Measurements from ENCODE around the gene ACOD1.
"Not testable (repeated sequence)": the region's sequence is repeated elsewhere in the genome, so short reads cannot be mapped to it uniquely, and the experiment has no call there.

ACOD1 gene

DNA sequence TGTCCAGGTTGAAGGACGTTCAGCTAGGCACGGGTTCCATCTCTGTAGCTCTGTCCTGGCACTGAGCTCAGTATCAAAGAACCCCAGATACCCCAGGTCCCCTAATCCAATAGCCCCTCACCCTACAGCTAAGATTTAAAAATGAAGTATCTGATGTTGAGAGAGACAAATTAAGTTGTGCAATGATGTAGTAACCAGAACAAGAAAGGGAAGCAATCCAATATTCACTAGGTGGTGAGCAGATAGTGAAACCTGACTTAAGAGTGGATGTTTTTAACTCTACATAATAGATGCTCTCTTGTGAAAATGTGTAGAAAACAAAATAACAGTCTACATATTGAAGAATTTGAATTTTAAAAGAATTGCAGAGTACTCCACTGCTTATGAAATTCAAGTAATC, 1.8 kb downstream of the ACOD1 start:
- Histone ChIP-seq H3K4me3 (ENCODE audit: extremely low read depth, insufficient read depth, low read length, poor library complexity, severe bottlenecking) (no peak overlapping the region), H3K9me3 (ENCODE audit: control insufficient read depth, low read length) (no peaks in the 10 kb centered on the region), H3K27ac (ENCODE audit: low read depth, low read length, severe bottlenecking) (no peak overlapping the region), H3K4me1 (ENCODE audit: control insufficient read depth, insufficient read depth, low read length, poor library complexity, severe bottlenecking) (no peaks in the 10 kb centered on the region), H3K36me3 (ENCODE audit: control insufficient read depth, insufficient read depth, low read length) (no peaks in the 10 kb centered on the region)
- WGBS, 2 experiments (ENCODE audit: insufficient coverage in 2 of 2): 100% methylated on average over 1 of the region's 2 CpGs; no CpG with 5 or more reads in 1 of the 2 experiments

GRCh38 chr13:76953968-76954367, 5.7 kb downstream of the ACOD1 start:
- peaks cover 4% of the 10 kb centered on the region for H3K9me3 ChIP-seq (ENCODE audit: control insufficient read depth, low read length)
- WGBS, 2 experiments (ENCODE audit: insufficient coverage in 2 of 2): 90 to 100% methylated on average over 1 to 2 of the region's 3 CpGs
- no peaks in the 10 kb centered on the region for H3K4me1 ChIP-seq (ENCODE audit: control insufficient read depth, insufficient read depth, low read length, poor library complexity, severe bottlenecking)
- H3K27ac ChIP-seq (ENCODE audit: low read depth, low read length, severe bottlenecking): no peak overlapping the region
- H3K4me3 ChIP-seq (ENCODE audit: extremely low read depth, insufficient read depth, low read length, poor library complexity, severe bottlenecking): no peak overlapping the region
- no peaks in the 10 kb centered on the region for H3K36me3 ChIP-seq (ENCODE audit: control insufficient read depth, insufficient read depth, low read length)

- H3K27ac ChIP-seq (ENCODE audit: low read depth, low read length, severe bottlenecking): no peak overlapping the region
- no peaks in the 10 kb centered on the region for H3K4me1 ChIP-seq (ENCODE audit: control insufficient read depth, insufficient read depth, low read length, poor library complexity, severe bottlenecking)
- 80 to 93% methylated on average over 3 of the region's 6 CpGs for WGBS, 2 experiments (ENCODE audit: insufficient coverage in 2 of 2)
- H3K4me3 ChIP-seq (ENCODE audit: extremely low read depth, insufficient read depth, low read length, poor library complexity, severe bottlenecking): no peak overlapping the region
- peaks cover 10% of the 10 kb centered on the region for H3K9me3 ChIP-seq (ENCODE audit: control insufficient read depth, low read length)
- no peaks in the 10 kb centered on the region for H3K36me3 ChIP-seq (ENCODE audit: control insufficient read depth, insufficient read depth, low read length)
These were observed 6.2 kb downstream of the ACOD1 start for GRCh38 chr13:76954538-76954937.

- Histone ChIP-seq H3K4me1 (ENCODE audit: control insufficient read depth, insufficient read depth, low read length, poor library complexity, severe bottlenecking) (no peaks in the 10 kb centered on the region), H3K4me3 (ENCODE audit: extremely low read depth, insufficient read depth, low read length, poor library complexity, severe bottlenecking) (no peak overlapping the region), H3K9me3 (ENCODE audit: control insufficient read depth, low read length) (peaks cover 15% of the 10 kb centered on the region), H3K27ac (ENCODE audit: low read depth, low read length, severe bottlenecking) (no peak overlapping the region), H3K36me3 (ENCODE audit: control insufficient read depth, insufficient read depth, low read length) (no peaks in the 10 kb centered on the region)
- WGBS, 2 experiments (ENCODE audit: insufficient coverage in 2 of 2): 95 to 100% methylated on average over 2 of the region's 4 CpGs
These were observed 6.9 kb downstream of the ACOD1 start for GRCh38 chr13:76955193-76955592.

DNA sequence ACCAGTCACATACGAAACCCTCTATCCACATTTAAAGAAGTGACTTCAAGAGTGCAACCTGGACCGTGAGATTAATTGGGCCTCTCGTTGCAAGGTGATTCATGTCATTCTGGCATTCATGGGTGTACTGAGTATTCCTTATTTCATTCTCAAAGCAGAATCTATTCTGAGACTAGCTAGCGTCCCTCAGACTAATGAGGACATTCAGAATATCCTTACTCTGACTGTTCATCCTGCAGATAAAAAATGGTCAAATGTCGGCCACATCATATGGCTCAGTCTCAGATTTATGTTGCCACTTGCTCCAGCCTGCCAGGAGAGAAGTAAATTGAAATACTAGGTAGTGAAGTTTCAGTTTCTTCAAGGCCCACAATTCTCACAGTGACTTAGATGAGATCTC, 7.3 kb downstream of the ACOD1 start:
- no peak overlapping the region for H3K27ac ChIP-seq (ENCODE audit: low read depth, low read length, severe bottlenecking)
- H3K36me3 ChIP-seq (ENCODE audit: control insufficient read depth, insufficient read depth, low read length): no peaks in the 10 kb centered on the region
- no peak overlapping the region for H3K4me3 ChIP-seq (ENCODE audit: extremely low read depth, insufficient read depth, low read length, poor library complexity, severe bottlenecking)
- H3K4me1 ChIP-seq (ENCODE audit: control insufficient read depth, insufficient read depth, low read length, poor library complexity, severe bottlenecking): no peaks in the 10 kb centered on the region
- WGBS, 2 experiments (ENCODE audit: insufficient coverage in 2 of 2): 83 to 89% methylated on average over 4 of the region's 5 CpGs
- H3K9me3 ChIP-seq (ENCODE audit: control insufficient read depth, low read length): peaks cover 19% of the 10 kb centered on the region

GRCh38 chr13:76958841-76959432, 10.6 kb downstream of the ACOD1 start:
- WGBS, 2 experiments (ENCODE audit: insufficient coverage in 2 of 2): 84 to 89% methylated on average over 2 to 3 of the region's 4 CpGs
- Histone ChIP-seq H3K36me3 (ENCODE audit: control insufficient read depth, insufficient read depth, low read length) (no peaks in the 10 kb centered on the region), H3K4me3 (ENCODE audit: extremely low read depth, insufficient read depth, low read length, poor library complexity, severe bottlenecking) (no peak overlapping the region), H3K9me3 (ENCODE audit: control insufficient read depth, low read length) (peaks cover 24% of the 10 kb centered on the region), H3K4me1 (ENCODE audit: control insufficient read depth, insufficient read depth, low read length, poor library complexity, severe bottlenecking) (no peaks in the 10 kb centered on the region), H3K27ac (ENCODE audit: low read depth, low read length, severe bottlenecking) (no peak overlapping the region)

- H3K36me3 ChIP-seq (ENCODE audit: control insufficient read depth, insufficient read depth, low read length); H3K4me3 ChIP-seq (ENCODE audit: extremely low read depth, insufficient read depth, low read length, poor library complexity, severe bottlenecking); H3K27ac ChIP-seq (ENCODE audit: low read depth, low read length, severe bottlenecking); H3K4me1 ChIP-seq (ENCODE audit: control insufficient read depth, insufficient read depth, low read length, poor library complexity, severe bottlenecking): not testable (repeated sequence)
- peaks cover 24% of the 10 kb centered on the region for H3K9me3 ChIP-seq (ENCODE audit: control insufficient read depth, low read length)
These were observed 11.4 kb downstream of the ACOD1 start for GRCh38 chr13:76959734-76960133.

DNA sequence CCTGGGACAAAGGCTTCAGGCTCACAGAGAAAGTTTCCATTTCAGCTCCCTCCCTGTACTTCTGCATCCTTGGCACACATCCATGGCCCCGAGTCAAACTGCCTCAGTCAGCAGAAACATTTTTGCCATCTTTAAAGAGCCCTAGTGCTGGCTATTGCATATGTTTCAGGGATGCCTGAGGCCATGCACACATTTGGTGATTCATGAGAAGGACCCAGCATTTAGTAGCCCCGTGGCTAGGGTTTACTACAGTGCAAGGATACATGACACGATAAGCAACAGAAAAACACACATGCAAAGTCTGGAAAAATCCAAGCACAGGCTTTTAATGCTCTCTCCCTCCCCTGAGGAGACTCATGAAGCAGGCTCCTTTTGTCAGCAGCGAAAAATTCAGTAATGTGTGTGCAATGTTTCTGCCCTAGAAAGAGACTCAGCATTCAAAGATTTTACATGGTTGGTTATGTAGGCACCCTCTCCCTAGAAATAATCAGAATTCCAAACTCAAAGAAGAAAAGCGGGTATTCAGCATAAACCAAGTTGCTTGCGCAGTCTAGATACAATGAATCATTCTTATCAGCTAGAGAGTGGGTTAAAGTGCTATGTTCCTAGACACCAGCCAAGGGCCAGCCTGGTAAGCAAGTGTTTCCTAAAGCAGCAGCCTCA, 17.6 kb downstream of the ACOD1 start:
- Histone ChIP-seq H3K4me3 (ENCODE audit: extremely low read depth, insufficient read depth, low read length, poor library complexity, severe bottlenecking) (no peak overlapping the region), H3K4me1 (ENCODE audit: control insufficient read depth, insufficient read depth, low read length, poor library complexity, severe bottlenecking) (peaks cover 4% of the 10 kb centered on the region), H3K36me3 (ENCODE audit: control insufficient read depth, insufficient read depth, low read length) (no peaks in the 10 kb centered on the region), H3K27ac (ENCODE audit: low read depth, low read length, severe bottlenecking) (no peak overlapping the region), H3K9me3 (ENCODE audit: control insufficient read depth, low read length) (peaks cover 2% of the 10 kb centered on the region)
- WGBS, 2 experiments (ENCODE audit: insufficient coverage in 2 of 2): 84 to 85% methylated on average over 3 to 6 of the region's 6 CpGs

- 78 to 98% methylated on average over 4 of the region's 6 CpGs for WGBS, 2 experiments (ENCODE audit: insufficient coverage in 2 of 2)
- H3K36me3 ChIP-seq (ENCODE audit: control insufficient read depth, insufficient read depth, low read length): no peaks in the 10 kb centered on the region
- H3K9me3 ChIP-seq (ENCODE audit: control insufficient read depth, low read length): no peaks in the 10 kb centered on the region
- peaks cover 4% of the 10 kb centered on the region for H3K4me1 ChIP-seq (ENCODE audit: control insufficient read depth, insufficient read depth, low read length, poor library complexity, severe bottlenecking)
- no peak overlapping the region for H3K27ac ChIP-seq (ENCODE audit: low read depth, low read length, severe bottlenecking)
- no peak overlapping the region for H3K4me3 ChIP-seq (ENCODE audit: extremely low read depth, insufficient read depth, low read length, poor library complexity, severe bottlenecking)
These were observed 18.7 kb downstream of the ACOD1 start for GRCh38 chr13:76967031-76967430.

GRCh38 chr13:76968041-76968440, 19.7 kb downstream of the ACOD1 start:
- Histone ChIP-seq H3K4me1 (ENCODE audit: control insufficient read depth, insufficient read depth, low read length, poor library complexity, severe bottlenecking) (peaks cover 4% of the 10 kb centered on the region), H3K4me3 (ENCODE audit: extremely low read depth, insufficient read depth, low read length, poor library complexity, severe bottlenecking) (no peak overlapping the region), H3K9me3 (ENCODE audit: control insufficient read depth, low read length) (no peaks in the 10 kb centered on the region), H3K27ac (ENCODE audit: low read depth, low read length, severe bottlenecking) (no peak overlapping the region), H3K36me3 (ENCODE audit: control insufficient read depth, insufficient read depth, low read length) (no peaks in the 10 kb centered on the region)
- WGBS, 2 experiments (ENCODE audit: insufficient coverage in 2 of 2): 85 to 91% methylated on average over 6 of the region's 6 CpGs
